Pancreas (tissue), 10 donors: ENCODE measurements around the gene MRPL17. TPM values are rescaled to one million over a fixed set of nuclear protein-coding genes. Genes with fewer than 3 reads are reported as not detected.
"Not testable (repeated sequence)": the region's sequence is repeated elsewhere in the genome, so short reads cannot be mapped to it uniquely, and the experiment has no call there.

ENCODE experiments used
- ATAC-seq, 4 donors: fragments of 200-7000 bp; cut with Tn5 transposase; one replicate each; pipeline versions ENCODE4 v1.8.0 to v1.9.1; 2020; ENCODE audit warnings: mild to moderate bottlenecking in 4 of 4, moderate library complexity in 4 of 4
- DNase-seq, 6 donors: peaks; one replicate each; pipeline ENCODE4 v3.0.0-alpha.2; 2020
- FAIRE-seq: peaks from 2 replicates; lab custom pipeline; 2012; peaks lifted over from hg19 to GRCh38; lab: Jason Lieb, UNC
- H3K27ac ChIP-seq, 4 donors: fragments of 200-600 bp; sonication (generic); 1 replicate in 3 of 4; 2 replicates in 1 of 4; pipeline versions ENCODE4 v1.5.0 to v1.8.0; 2020
- H3K27me3 ChIP-seq, 4 donors: fragments of 200-600 bp; one replicate each; pipeline ENCODE4 v1.8.0; 2021
- H3K36me3 ChIP-seq, 3 donors: fragments of 200-600 bp; sonication (generic) in 1 of 3; one replicate each; pipeline versions ENCODE4 v1.5.0 to v1.8.0; 2020 to 2021
- H3K4me1 ChIP-seq, 3 donors: fragments of 200-600 bp; one replicate each; pipeline ENCODE4 v1.8.0; 2021
- H3K4me3 ChIP-seq, 4 donors: fragments of 200-600 bp; sonication (generic) in 2 of 4; one replicate each; pipeline versions ENCODE4 v1.5.0 to v1.8.0; 2020 to 2021
- H3K9me3 ChIP-seq, 4 donors: fragments of 200-600 bp; one replicate each; pipeline ENCODE4 v1.8.0; 2021
- WGBS, 2 donors: extraction: QIAGEN DNeasy Blood & Tissue Kit; methylation state at CpG; one replicate each; pipeline ENCODE4 v1.1.7; 2013; 5-methylcytosine and 5-hydroxymethylcytosine counted together
- intact Hi-C, 3 donors: fragments of 100-400 bp; cut with DNase I; formaldehyde crosslinking; loops; one replicate each; pipeline versions ENCODE4 v1.11.1 to v1.14.2; 2022
- polyA plus RNA-seq, 2 donors: library from polyadenylated mRNA; stranded (reverse); fragments of 200-250 nt; gene quantifications; one replicate each; pipeline ENCODE4 v1.2.3, GENCODE V29; 2013
- total RNA-seq, 6 donors: library from RNA; stranded (reverse); fragmentation: NEBNext Ultra II Directional in 4 of 6; extraction: Animal tissue kit (Norgen Biotek cat#: 25700) in 4 of 6; gene quantifications; one replicate each; pipeline versions ENCODE4 v1.2.1 to v1.2.4, GENCODE V29; 2021 to 2023
- TF ChIP-seq, protein P1 (sequence below), 4 donors: fragments of 200-600 bp; sonication (generic) in 3 of 4; IDR thresholded peaks; one replicate each; pipeline versions ENCODE4 v1.5.0 to v1.8.0; 2021; ENCODE audit warnings: antibody characterized with exemption in 4 of 4
- donor health status: healthy with polysubstance abuse.
- donor health status: DM: no; HTN: no; CAD: no; lungs with moderate emphysema.
- donor health status: DM: no; HTN: no; CAD: no.
- donor health status: control.
- donor health status: control.
- donor health status: Bipolar disorder and iron deficiency.
- donor health status: DM: yes; HTN: yes; CAD: no.
- donor health status: DM: no; HTN: no; CAD: no.
- donor health status: DM: no; HTN: no; CAD: no.
- donor health status: DM: yes; HTN: yes; CAD: no.

Gene MRPL17
- total and polyA plus RNA-seq, 8 donors: 10.6 to 33.8 (median 21.3) TPM

DNA sequence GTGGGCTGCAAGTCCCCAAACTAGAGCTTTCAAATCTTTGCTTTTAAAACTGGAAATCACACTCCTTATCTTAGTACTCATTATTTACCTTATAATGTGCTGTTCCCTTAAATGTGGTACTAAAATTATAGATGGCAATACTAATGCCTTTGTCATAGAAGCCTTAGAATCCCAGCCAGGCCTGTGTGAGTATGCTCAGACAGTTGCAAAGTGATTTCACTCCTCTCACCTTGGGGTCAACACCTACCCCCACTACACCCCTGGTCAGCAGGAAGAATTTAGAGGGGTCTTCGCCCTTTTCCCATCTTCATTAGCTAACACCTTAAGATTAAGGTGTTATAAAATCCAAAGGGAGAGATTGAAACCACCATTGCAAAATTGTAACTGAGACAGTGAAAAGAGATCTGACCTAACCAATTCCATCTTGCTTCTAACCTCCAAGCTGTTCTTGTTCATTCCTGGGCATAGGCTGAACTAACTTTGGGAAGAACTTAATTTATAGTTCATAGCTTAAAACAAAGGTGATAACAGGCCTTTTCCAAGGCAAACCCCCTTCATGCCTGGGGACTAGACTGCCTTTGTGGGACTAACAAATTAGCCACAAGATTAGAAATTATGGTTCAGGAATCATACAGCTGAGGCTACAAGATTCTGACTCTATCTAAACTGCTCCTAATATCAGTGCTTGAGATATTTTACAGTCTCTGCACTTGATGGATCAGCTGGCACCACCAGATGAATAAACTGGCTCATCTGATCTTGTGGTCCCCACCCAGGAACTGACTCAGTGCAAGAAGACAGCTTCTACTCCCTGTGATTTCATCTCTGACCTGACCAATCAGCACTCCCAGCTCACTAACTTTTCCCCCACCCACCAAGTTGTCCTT is 10.4 kb upstream of the MRPL17 start:
- Histone ChIP-seq H3K9me3 (no peaks in the 10 kb centered on the region), H3K4me1 (no peaks in the 10 kb centered on the region), H3K27me3 (no peaks in the 10 kb centered on the region), H3K27ac (no peak overlapping the region), H3K36me3 (no peaks in the 10 kb centered on the region), H3K4me3 (no peak overlapping the region)
- DNase-seq: no peak
- intact Hi-C loops: no loop called here
- FAIRE-seq: no peak
- 83 to 92% methylated on average over 1 of the region's 1 CpG for WGBS, 2 donors
- TF ChIP-seq, protein P1, sequence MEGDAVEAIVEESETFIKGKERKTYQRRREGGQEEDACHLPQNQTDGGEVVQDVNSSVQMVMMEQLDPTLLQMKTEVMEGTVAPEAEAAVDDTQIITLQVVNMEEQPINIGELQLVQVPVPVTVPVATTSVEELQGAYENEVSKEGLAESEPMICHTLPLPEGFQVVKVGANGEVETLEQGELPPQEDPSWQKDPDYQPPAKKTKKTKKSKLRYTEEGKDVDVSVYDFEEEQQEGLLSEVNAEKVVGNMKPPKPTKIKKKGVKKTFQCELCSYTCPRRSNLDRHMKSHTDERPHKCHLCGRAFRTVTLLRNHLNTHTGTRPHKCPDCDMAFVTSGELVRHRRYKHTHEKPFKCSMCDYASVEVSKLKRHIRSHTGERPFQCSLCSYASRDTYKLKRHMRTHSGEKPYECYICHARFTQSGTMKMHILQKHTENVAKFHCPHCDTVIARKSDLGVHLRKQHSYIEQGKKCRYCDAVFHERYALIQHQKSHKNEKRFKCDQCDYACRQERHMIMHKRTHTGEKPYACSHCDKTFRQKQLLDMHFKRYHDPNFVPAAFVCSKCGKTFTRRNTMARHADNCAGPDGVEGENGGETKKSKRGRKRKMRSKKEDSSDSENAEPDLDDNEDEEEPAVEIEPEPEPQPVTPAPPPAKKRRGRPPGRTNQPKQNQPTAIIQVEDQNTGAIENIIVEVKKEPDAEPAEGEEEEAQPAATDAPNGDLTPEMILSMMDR (IDR thresholded peaks at IDR 0.05): no peak
- ATAC-seq: peak; percentile 21 to 54 (median 32)

DNA sequence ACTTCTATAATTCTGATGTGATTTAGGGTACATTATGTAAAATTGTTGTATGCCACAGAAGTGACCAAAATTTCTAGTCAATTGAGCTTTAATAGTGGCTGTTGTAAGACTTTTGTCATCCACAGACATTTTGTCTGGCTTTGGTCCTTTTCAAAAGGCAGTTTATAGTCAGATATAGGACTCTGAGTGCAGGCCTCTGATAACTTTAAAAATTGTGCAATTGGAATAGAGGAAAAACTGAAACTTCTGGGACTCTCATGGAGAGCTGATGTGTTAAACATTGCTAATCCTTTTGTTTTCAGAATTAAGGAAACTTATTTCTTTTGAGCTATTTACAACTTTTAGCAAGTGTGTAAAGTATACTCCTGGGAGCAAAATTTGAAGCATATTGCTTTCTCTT is 9.0 kb upstream of the MRPL17 start:
- FAIRE-seq (no peak), DNase-seq (no peak)

DNA sequence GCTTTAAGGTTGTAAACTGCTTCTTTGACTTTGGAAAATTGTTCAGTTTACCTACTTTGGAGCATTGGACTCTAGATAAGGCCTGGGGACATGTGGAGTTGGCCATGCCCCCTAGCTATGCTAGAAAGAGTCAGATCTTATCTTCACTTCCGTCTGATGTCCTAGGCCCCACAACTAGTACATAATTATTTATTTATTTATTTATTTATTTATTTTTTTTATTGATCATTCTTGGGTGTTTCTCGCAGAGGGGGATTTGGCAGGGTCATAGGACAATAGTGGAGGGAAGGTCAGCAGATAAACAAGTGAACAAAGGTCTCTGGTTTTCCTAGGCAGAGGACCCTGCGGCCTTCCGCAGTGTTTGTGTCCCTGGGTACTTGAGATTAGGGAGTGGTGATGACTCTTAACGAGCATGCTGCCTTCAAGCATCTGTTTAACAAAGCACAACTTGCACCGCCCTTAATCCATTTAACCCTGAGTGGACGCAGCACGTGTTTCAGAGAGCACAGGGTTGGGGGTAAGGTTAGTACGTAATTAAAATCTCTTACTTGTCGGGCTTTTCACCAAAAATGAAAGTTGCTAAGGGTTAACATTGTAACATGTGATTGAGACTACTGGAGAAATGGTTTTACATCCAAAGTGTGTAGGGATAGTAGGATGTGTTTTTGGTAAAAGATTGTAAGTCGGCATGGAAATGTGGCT is 7.4 kb upstream of the MRPL17 start:
- 64 to 77% methylated on average over 8 of the region's 11 CpGs for WGBS, 2 donors
- intact Hi-C loops, ATAC-seq: not testable (repeated sequence)

More for the DNA sequence above, 9.0 kb upstream of the MRPL17 start:
- Histone ChIP-seq H3K4me3 (no peak overlapping the region), H3K36me3 (no peaks in the 10 kb centered on the region), H3K27ac (no peak overlapping the region), H3K27me3 (no peaks in the 10 kb centered on the region), H3K9me3 (no peaks in the 10 kb centered on the region), H3K4me1 (no peaks in the 10 kb centered on the region)
- TF ChIP-seq, protein P1 (IDR thresholded peaks at IDR 0.05): no peak
- ATAC-seq: no peak
- intact Hi-C loops: no loop called here

DNA sequence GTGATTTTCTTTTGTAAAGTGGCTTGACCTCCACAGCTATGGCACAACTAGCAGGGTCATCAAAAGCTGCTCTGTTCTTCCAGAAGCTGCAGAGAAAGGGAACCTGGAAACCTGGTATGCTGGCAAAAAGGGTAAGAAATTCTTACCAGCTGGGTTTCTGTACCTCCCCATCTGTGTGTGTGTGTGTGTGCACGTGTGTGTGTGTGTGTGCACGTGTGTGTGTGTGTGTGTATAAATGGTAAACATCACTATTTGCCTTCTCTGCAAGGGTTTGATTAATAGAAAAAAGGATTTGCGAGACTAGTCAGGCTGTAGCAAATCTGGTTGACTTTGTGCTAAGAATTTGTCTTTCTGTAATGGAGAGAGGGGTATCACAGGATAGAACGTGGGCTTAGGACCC is 4.7 kb upstream of the MRPL17 start:
- TF ChIP-seq, protein P1 (IDR thresholded peaks at IDR 0.05): no peak
- Histone ChIP-seq H3K4me1 (no peaks in the 10 kb centered on the region), H3K27me3 (no peaks in the 10 kb centered on the region), H3K9me3 (no peaks in the 10 kb centered on the region), H3K4me3 (no peak overlapping the region), H3K27ac (no peak overlapping the region), H3K36me3 (no peaks in the 10 kb centered on the region)
- 32 to 43% methylated on average over 4 of the region's 4 CpGs for WGBS, 2 donors
- intact Hi-C loops: loop anchor here in 1 of 3 donors (10.0 kb wide), 2 partner anchors 73 to 153 kb away; partner anchors contain the start of genes TAF10 and TPP1
- no peak for DNase-seq
- no peak for FAIRE-seq
- no peak for ATAC-seq

More for the DNA sequence above, 7.4 kb upstream of the MRPL17 start:
- H3K27me3 ChIP-seq, FAIRE-seq, H3K4me3 ChIP-seq, H3K4me1 ChIP-seq, H3K36me3 ChIP-seq, H3K27ac ChIP-seq, H3K9me3 ChIP-seq, DNase-seq: not testable (repeated sequence)

DNA sequence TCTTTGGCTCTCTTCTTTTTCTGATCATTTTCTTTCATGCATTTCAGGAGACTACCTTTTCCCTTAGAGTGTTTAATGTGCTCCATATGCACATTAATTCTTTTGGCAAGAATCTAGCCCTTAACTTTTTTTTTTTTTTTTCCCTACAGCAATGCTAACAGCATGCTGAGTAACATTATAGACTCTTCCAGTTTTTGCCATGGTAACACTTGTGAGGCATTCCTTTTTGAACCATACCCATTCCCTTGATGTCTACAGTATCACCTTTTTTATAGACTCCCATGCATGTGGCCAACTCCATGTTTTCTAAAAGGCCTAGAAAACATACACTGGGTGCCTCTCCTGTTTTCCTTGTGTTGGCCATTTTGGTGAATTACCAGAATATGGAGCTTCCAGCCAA is 2.9 kb upstream of the MRPL17 start:
- intact Hi-C loops: loop anchor here in 1 of 3 donors (10.0 kb wide), 2 partner anchors 71 to 151 kb away; partner anchors contain the start of genes TAF10 and TPP1
- Histone ChIP-seq H3K4me3 (no peak overlapping the region), H3K4me1 (peaks cover 5 to 13% (median 11%) of the 10 kb centered on the region in 3 donors), H3K36me3 (no peaks in the 10 kb centered on the region), H3K27me3 (no peaks in the 10 kb centered on the region), H3K9me3 (no peaks in the 10 kb centered on the region), H3K27ac (no peak overlapping the region)
- TF ChIP-seq, protein P1 (IDR thresholded peaks at IDR 0.05): no peak
- DNase-seq: no peak
- ATAC-seq: no peak
- FAIRE-seq: no peak

DNA sequence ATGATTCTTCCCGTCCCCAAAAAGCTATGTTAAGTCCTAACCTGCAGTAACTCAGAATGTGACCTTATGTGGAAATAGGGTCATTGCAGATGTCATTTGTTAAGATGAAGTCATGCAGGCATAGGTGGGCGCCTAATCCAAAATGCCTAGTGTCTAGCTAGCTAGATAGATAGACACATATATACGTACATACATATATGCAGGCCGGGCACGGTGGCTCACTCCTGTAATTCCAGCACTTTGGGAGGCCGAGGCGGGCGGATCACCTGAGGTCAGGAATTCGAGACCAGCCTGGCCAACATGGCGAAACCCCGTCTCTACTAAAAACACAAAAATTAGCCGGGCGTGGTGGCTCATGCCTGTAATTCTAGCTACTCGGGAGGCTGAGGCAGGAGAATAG is 928 bp upstream of the MRPL17 start:
- ATAC-seq: not testable (repeated sequence)
- H3K27ac ChIP-seq: peak overlapping the region in 1 of 4 donors; percentile 92

More for the DNA sequence above, 928 bp upstream of the MRPL17 start:
- Histone ChIP-seq H3K4me3 (peak overlapping the region in 1 of 4 donors; percentile 58), H3K4me1 (peaks cover 5 to 15% (median 11%) of the 10 kb centered on the region in 3 donors)
- H3K9me3 ChIP-seq, H3K27me3 ChIP-seq, FAIRE-seq, H3K36me3 ChIP-seq: not testable (repeated sequence)
- intact Hi-C loops: loop anchor here in 1 of 3 donors (10.0 kb wide), 2 partner anchors 69 to 149 kb away; partner anchors contain the start of genes TAF10 and TPP1
- peak in 2 of 6 donors; percentile 22 to 23 for DNase-seq
- WGBS, 2 donors: 91% methylated on average over 14 of the region's 14 CpGs
